AG08395 (cell line): ENCODE data around the gene DOCK4.

Experiments used
- DNase-seq: peaks from one replicate; pipeline ENCODE4 v3.0.0; 2012; ENCODE audit warnings: mixed read lengths, low spot score

Gene DOCK4

GRCh38 chr7:112050250-112050881 is 155.8 kb downstream of the DOCK4 start:
- DNase-seq, result no peak

GRCh38 chr7:112049555-112050249 is 156.5 kb downstream of the DOCK4 start:
- DNase-seq, result no peak

DNA sequence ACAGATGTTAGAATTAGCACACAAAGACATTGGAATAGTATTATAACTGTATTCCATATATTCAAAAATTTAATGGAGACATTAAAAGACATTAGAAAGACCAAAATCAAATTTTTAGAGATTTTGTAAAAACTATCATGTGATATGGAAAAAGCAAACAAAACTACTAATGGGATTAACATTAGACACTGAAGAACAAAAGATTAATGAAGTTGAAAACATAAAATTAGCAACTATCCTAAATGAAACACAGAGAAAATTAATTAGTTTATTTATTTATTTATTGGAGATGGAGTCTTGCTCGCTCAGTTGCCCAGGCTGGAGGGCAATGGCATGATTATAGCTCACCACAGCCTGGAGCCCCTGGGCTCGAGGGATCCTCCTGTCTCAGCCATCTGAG is 158.8 kb downstream of the DOCK4 start:
- no peak for DNase-seq

DNA sequence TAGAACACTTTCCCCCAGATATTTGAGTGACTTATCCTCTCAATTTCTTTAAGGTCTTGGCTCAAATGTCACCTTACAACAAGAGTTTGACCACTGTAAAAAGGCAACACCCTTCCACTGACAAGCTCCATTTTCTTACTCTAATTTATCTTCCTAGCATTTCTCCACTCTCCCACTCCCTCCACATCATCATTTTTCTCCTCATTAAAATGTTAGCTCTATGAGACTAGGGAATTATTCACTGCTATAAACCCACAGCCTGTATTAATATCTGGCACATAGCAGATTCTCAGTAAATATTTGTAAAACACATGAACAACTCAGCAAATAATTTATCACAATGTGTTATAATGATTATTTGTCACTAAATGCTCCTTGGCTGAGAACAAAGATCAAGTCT is 161.0 kb downstream of the DOCK4 start:
- DNase-seq, result no peak

DNA sequence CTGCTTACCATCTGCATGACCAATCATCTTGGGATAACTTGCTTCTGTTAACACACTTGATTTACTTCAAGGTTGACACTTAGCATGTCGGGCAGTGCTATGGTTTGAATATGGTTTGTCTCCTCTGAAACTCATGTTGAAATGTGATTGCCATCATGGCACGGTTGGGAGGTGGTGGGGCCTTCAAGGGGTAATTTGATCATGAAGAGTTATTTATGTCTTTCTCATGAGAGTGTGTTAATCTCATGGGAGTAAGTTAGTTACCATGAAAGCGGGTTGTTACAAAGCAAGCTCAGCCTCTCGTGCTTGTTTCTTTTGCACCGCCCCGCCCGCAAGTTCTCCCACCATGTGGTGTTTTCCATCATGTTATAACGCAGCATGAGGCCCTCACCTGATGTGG is 163.6 kb downstream of the DOCK4 start:
- DNase-seq, result no peak

GRCh38 chr7:112038353-112038752 is 167.8 kb downstream of the DOCK4 start:
- no peak for DNase-seq

DNA sequence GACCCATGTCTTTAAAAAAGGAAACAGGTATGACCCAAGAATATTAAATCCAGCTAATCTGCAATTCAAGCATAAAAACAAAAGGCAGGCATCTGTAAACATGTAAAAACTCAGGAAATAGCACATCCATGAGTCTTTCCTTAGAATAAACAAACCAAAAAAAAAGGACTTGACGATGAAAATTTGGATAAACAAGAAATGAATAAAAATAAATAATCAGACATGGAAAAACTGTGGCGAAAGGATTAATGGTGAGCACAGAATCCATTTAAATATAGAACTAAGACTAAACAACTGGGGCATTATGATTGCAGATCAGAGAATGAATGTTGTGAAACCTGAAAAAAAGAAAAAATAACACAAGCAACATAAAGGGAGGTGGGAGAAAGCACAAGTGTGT is 170.1 kb downstream of the DOCK4 start:
- DNase-seq, result no peak

GRCh38 chr7:112031689-112032088 is 174.5 kb downstream of the DOCK4 start:
- no peak for DNase-seq

DNA sequence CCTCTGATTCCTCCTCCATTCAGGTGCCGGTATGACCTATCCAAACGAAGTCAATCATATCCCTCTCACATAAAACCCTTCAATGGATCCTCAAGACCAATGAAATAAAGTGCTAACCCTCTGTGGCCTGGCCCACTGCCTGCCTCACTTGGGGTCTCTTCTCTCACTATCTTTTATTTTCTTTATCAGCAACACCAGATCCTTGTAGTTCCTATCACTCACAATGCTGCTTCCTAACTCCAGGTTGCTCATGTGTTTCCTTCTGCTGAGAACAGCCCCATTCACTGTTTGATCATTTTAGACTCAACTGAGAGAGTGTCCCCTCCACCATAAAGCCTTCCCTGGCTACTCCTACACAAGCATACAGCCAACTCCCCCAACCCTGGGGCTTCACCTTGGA is 180.6 kb downstream of the DOCK4 start:
- no peak for DNase-seq

- DNase-seq, result no peak
These were observed 182.4 kb downstream of the DOCK4 start for GRCh38 chr7:112023786-112024185.

DNA sequence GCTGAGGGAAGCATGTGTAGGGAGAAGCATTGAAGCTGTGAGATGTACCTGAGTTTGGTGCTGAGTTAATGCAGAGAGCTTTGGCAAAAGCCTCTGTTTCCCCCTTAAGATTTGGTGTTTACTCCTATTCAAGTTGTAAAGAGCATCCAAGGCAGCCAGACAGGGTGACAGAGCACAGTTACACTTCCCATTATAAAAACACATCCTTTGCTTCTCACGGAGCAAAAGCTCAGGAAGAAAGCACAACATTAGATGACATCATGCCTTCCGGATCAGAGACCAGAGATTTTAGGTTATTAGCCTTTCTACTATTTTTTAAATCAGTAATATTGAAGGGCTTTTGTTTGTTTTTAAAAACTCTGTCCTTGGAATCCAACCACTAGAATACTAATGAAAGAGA is 182.9 kb downstream of the DOCK4 start:
- no peak for DNase-seq

- DNase-seq, result no peak
These were observed 184.1 kb downstream of the DOCK4 start for GRCh38 chr7:112022128-112022527.

DNA sequence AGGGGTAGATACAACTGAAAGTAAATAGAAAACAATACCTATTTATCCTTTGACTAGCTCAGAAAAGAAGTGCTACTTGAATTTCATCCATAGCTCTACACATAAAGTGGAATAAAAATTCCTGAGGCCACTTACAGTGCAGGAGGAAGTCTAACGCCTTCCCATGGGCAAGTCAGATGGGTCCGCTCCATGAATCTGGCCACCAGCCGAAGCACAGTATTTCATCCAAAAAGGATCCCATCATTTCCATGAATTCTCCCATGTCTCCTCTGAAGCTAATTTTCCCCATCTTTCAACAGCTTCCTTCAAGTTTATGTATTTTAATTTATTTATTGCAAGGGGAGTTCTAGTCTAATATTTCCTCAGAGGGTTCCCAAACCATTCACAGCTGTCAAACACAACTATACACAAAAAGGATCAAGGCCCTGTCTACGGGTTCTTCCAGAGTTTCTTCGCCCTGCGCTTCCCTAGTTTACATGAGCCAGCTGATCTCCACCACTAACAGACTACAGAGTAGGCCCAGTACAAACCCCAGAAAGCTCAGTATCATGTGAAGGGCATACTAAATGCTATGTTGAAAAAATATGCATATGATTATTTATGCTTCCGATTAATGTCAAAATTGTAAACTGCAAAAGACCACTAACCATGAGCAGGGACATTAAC is 184.7 kb downstream of the DOCK4 start:
- DNase-seq, result no peak

- no peak for DNase-seq
These were observed 185.4 kb downstream of the DOCK4 start for GRCh38 chr7:112020800-112021199.

DNA sequence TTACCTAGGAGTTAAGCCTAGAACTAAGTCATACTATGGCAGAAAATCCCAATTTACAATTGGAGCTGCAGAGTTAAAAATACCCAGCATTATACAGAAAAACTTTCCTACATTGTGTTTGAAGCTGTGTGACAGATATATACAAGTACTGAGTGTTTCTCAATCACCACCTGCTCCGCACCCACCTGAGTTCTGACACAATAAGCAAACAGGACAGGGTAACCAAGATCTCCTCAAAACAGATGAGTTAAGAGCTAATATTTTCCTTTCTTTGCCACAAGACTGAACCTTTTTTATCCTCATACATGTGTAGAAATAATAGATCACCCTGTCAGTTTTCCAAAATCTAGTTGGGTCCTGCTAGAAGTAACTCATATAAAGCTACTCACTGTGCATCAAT is 186.3 kb downstream of the DOCK4 start:
- no peak for DNase-seq

GRCh38 chr7:112018305-112019030 is 187.7 kb downstream of the DOCK4 start:
- no peak for DNase-seq

- no peak for DNase-seq
These were observed 191.1 kb downstream of the DOCK4 start for GRCh38 chr7:112015146-112015545.

DNA sequence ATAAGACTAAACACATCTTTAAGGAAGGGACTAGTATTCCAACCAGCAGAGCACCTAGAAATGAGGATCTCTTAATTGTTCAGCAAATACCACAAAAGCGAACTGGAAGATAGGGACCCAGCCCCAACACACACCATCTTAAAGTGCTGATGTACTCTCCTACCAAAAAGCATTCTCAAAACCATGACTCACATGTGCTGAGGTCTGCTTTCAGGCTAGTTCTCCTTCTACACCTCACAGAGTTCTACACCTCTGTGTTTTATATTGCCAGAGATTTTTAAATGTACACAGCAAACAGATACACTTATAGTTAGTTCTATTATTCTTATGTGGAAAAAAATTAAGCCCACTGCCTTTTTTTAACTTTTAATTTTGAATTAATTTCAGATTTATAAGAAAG is 191.9 kb downstream of the DOCK4 start:
- DNase-seq, result no peak

GRCh38 chr7:112013274-112013673 is 192.9 kb downstream of the DOCK4 start:
- DNase-seq, result no peak

- DNase-seq, result no peak
These were observed 194.0 kb downstream of the DOCK4 start for GRCh38 chr7:112012242-112012641.

DNA sequence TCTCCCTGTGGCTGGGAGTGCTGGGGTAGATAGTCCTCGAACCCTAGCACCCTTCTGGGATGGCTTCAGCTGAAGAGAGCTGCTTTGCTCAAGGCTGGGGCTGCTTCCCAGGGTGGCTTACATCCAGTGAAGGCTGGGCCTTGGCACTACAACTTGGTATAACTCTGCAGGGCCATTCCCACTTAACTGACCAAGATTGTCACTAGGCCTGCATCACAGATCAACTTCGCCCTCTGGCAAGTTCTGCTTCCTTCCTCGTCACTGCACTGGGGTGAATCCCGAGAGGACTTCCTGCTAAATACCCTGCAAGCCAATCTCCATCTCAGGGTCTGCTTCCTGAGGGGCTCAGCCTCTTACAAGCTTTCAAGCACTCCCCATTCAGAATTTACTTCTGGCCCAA is 195.2 kb downstream of the DOCK4 start:
- DNase-seq, result no peak

DNA sequence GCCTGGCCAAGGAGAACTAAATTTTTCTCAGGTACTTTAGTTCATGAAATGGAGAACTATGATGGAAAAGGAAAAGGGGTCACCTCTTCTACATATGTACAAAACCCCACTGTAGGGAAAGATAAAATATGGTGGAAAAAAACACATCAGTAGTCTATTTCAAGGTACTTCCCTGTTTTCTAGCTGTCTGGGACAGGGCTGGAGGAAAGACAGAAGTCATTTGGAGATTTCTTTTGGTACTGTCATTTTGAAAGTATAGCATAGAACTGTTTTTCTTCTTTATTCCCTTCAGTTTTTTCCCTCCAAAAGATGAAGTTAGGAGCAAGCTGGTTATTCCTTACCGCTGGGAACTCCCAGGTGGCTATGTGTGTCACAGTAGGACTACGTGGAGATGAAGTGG is 196.1 kb downstream of the DOCK4 start:
- DNase-seq, result no peak

DNA sequence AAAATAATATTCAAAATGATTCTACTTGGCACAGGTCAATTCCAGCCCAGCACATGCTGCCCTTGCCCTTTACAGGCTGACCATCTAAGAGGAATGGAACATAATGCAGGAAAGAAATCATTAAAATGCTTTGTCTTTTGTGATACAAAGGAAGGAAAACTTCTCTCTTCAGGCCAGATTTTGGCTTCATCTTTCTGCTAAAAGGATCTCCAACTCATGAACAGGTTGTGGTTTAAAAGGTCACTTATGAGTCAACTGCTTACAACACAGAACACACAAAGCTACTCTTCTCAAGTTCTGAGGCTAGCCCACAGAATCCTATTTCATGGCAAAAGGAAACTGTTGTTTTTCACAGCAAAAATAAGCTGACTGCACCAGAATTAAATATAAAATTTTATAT is 197.1 kb downstream of the DOCK4 start:
- DNase-seq, result peak; percentile 13
